ENCODE results near the gene PACRG.

DNA sequence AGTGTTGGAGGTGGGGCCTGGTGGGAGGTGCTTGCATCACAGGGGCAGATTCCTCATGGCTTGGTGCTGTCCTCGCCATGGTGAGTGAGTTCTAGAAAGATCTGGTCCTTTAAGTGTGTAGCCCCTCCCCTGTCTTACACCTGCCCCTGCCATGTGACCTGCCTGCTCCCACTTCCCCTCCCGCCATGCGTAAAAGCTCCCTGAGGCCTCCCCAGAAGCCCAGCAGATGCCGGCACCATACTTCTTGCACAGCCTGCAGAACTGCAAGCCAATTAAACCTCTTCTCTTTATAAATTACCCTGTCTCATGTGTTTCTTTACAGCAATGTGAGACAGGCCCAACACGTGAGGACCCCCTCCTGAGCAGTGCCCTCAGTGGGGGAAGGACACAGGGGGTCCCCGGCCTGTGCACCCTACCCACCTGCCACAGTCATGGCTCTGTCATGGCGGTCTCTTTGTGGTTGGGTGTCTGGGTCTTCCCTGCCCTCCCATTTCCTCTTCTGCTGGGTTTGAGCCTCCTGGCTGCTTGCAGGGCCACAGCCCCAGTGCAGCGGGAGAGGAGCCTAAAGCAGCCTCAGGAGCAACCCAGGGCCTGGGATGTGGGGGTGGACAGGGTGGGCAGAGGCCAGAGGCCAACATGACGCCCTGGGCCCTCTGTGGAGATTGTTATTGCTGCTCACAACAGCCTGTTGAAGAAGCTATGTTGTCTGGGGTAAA lies 599.5 kb downstream of the PACRG start:
- TF ChIP-seq, protein P1, sequence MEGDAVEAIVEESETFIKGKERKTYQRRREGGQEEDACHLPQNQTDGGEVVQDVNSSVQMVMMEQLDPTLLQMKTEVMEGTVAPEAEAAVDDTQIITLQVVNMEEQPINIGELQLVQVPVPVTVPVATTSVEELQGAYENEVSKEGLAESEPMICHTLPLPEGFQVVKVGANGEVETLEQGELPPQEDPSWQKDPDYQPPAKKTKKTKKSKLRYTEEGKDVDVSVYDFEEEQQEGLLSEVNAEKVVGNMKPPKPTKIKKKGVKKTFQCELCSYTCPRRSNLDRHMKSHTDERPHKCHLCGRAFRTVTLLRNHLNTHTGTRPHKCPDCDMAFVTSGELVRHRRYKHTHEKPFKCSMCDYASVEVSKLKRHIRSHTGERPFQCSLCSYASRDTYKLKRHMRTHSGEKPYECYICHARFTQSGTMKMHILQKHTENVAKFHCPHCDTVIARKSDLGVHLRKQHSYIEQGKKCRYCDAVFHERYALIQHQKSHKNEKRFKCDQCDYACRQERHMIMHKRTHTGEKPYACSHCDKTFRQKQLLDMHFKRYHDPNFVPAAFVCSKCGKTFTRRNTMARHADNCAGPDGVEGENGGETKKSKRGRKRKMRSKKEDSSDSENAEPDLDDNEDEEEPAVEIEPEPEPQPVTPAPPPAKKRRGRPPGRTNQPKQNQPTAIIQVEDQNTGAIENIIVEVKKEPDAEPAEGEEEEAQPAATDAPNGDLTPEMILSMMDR (IDR thresholded peaks at IDR 0.05), result no peak
- TF ChIP-seq POLR2A (IDR thresholded peaks at IDR 0.05), result no peak

Measured in testis (tissue), 2 donors.